K562 (cell line): Measurements from ENCODE around the gene NOS1. TPM values are rescaled to one million over a fixed set of nuclear protein-coding genes. Genes with fewer than 3 reads are reported as not detected.

Source experiments
- ATAC-seq: fragments of 200-7000 bp; cut with Tn5 transposase; 3 replicates; pipeline ENCODE4 v1.9.1; 2020; ENCODE audit warnings: moderate library complexity
- BruUV-seq: library from RNA; stranded (reverse); fragments of 400-500 nt; replicated peaks from 2 replicates; lab custom pipeline; 2021; lab: Mats Ljungman, UMichigan
- CTCF ChIA-PET: fragments of 300-600 bp; formaldehyde crosslinking; extraction: SDS; loops from one replicate; lab custom pipeline; 2021; ENCODE audit warnings: low intra/inter-chr PET ratio; lab: Yijun Ruan, JAX
- POLR2A ChIA-PET: fragments of 300-600, 350-650 bp; sonication (Branson Sonifier 250); formaldehyde crosslinking; extraction: SDS; loops from one replicate; lab custom pipeline; 2021; ENCODE audit warnings: antibody characterized with exemption, inconsistent platforms; lab: Yijun Ruan, JAX
- DNase-seq, 4 experiments: peaks; one replicate each; pipeline versions ENCODE4 v3.0.0 to v3.0.0-alpha.2; 2011 to 2018; ENCODE audit warnings: low spot score in 3 of 4, mixed read lengths in 3 of 4; ENCODE audit errors: extremely low read depth in 1 of 4
- FAIRE-seq: peaks from 2 replicates; lab custom pipeline; 2011; peaks lifted over from hg19 to GRCh38; lab: Jason Lieb, UNC
- H2AFZ ChIP-seq: 2 replicates; pipeline ENCODE4 v1.6.0; 2011; ENCODE audit warnings: low read depth, low read length, control low read depth, inconsistent platforms
- H3K27ac ChIP-seq: fragments of 200-600 bp; 3 replicates; pipeline ENCODE4 v1.8.0; 2011; ENCODE audit warnings: low read depth, mild to moderate bottlenecking, control low read depth, inconsistent platforms, low read length, moderate library complexity, mixed read lengths; ENCODE audit errors: extremely low read depth
- H3K27me3 ChIP-seq, 2 experiments: fragments of 300-600 bp in 1 of 2; 2 replicates in 1 of 2; 3 replicates in 1 of 2; pipeline versions ENCODE4 v1.6.0 to v1.8.0; 2011; ENCODE audit warnings: inconsistent platforms in 2 of 2, low read length in 2 of 2, mild to moderate bottlenecking in 1 of 2, mixed read lengths in 1 of 2, moderate library complexity in 1 of 2; ENCODE audit not compliant: control insufficient read depth in 2 of 2, insufficient read depth in 2 of 2
- H3K36me3 ChIP-seq: fragments of 300-600 bp; 3 replicates; pipeline ENCODE4 v1.8.0; 2011; ENCODE audit warnings: mild to moderate bottlenecking, low read length, inconsistent platforms; ENCODE audit not compliant: control insufficient read depth, insufficient read depth
- H3K4me1 ChIP-seq, 2 experiments: fragments of 200-600 bp in 1 of 2; replicated peaks in 1 of 2; 2 replicates in 1 of 2; 3 replicates in 1 of 2; pipeline versions ENCODE4 v1.5.1 to v1.8.0; 2011; ENCODE audit warnings: inconsistent platforms in 2 of 2, low read length in 2 of 2, mild to moderate bottlenecking in 1 of 2, mixed read lengths in 1 of 2, moderate library complexity in 1 of 2; ENCODE audit not compliant: control insufficient read depth in 2 of 2, insufficient read depth in 2 of 2
- H3K4me2 ChIP-seq: 2 replicates; pipeline ENCODE4 v1.6.1; 2011; ENCODE audit warnings: low read length, control low read depth, inconsistent platforms, mixed read lengths; ENCODE audit not compliant: insufficient read depth
- H3K4me3 ChIP-seq: fragments of 200-600 bp; sonication (generic), shearing (Covaris generic); 2 replicates; pipeline ENCODE4 v1.5.1; 2016; ENCODE audit warnings: control low read depth, inconsistent platforms
- H3K79me2 ChIP-seq: fragments of 200-600 bp; 3 replicates; pipeline ENCODE4 v1.8.0; 2011; ENCODE audit warnings: low read length, inconsistent platforms; ENCODE audit not compliant: control insufficient read depth, insufficient read depth
- H3K9ac ChIP-seq, 2 experiments: 2 replicates each; pipeline versions ENCODE4 v1.6.0 to v1.6.1; 2011; ENCODE audit warnings: low read depth in 2 of 2, low read length in 2 of 2, control low read depth in 1 of 2, inconsistent platforms in 1 of 2, mild to moderate bottlenecking in 1 of 2, mixed read lengths in 1 of 2; ENCODE audit not compliant: insufficient read depth in 1 of 2
- H3K9me1 ChIP-seq: one replicate; pipeline ENCODE4 v1.6.0; 2011; ENCODE audit warnings: inconsistent platforms, mild to moderate bottlenecking, low read length, moderate library complexity; ENCODE audit not compliant: control insufficient read depth, insufficient read depth
- H3K9me3 ChIP-seq: replicated peaks from 2 replicates; pipeline ENCODE4 v1.5.1; 2011; ENCODE audit warnings: low read depth, low read length, inconsistent platforms; ENCODE audit not compliant: control insufficient read depth, insufficient read depth
- H4K20me1 ChIP-seq: replicated peaks from 2 replicates; pipeline ENCODE4 v1.6.1; 2011; ENCODE audit warnings: low read length, inconsistent platforms, mixed read lengths; ENCODE audit not compliant: control insufficient read depth, insufficient read depth
- ARID2 ChIP-seq: fragments of 450-650 bp; IDR thresholded peaks from 2 replicates; pipeline ENCODE4 v1.6.1; 2017; ENCODE audit warnings: antibody characterized with exemption, mild to moderate bottlenecking
- BHLHE40 ChIP-seq: IDR thresholded peaks from 2 replicates; pipeline ENCODE4 v1.6.1; 2011; ENCODE audit warnings: low read length, improper control_type of control experiment
- CCNT2 ChIP-seq: IDR thresholded peaks from 2 replicates; pipeline ENCODE4 v1.6.1; 2011; ENCODE audit warnings: borderline replicate concordance, low read depth, mild to moderate bottlenecking, moderate library complexity, mixed read lengths, low read length; ENCODE audit not compliant: insufficient read length; ENCODE audit errors: extremely low read depth
- GTF2E2 ChIP-seq: fragments of 200-800 bp; sonication (Bioruptor generic); IDR thresholded peaks from 2 replicates; pipeline ENCODE4 v1.6.1; 2016; ENCODE audit warnings: missing genetic modification characterization, missing compliant biosample characterization
- PHTF2 ChIP-seq: fragments of 250-450 bp; sonication (Bioruptor Pico); IDR thresholded peaks from 2 replicates; pipeline ENCODE4 v1.5.0; 2021; ENCODE audit warnings: mild to moderate bottlenecking
- ZNF280A ChIP-seq: fragments of 450-650 bp; IDR thresholded peaks from 2 replicates; pipeline ENCODE4 v1.6.1; 2018; ENCODE audit warnings: mild to moderate bottlenecking, low read depth; ENCODE audit not compliant: partially characterized antibody
- WGBS: fragments of 100-300 bp; shearing (Covaris generic); methylation state at CpG from one replicate; pipeline ENCODE4 v1.1.6; 2016; ENCODE audit warnings: low coverage, mixed read lengths; ENCODE audit not compliant: insufficient coverage; ENCODE audit errors: missing lambda C conversion rate; 5-methylcytosine and 5-hydroxymethylcytosine counted together
- in situ Hi-C: fragments of 300-500 bp; cut with MboI; formaldehyde crosslinking; loops from 4 replicates; pipeline ENCODE4 v1.15.0; 2018; ENCODE audit warnings: inconsistent platforms, mixed read lengths
- intact Hi-C: fragments of 100-400 bp; cut with micrococcal nuclease; formaldehyde crosslinking; loops from 2 replicates; pipeline ENCODE4 v1.14.2; 2022
- polyA plus RNA-seq, 8 experiments: library from polyadenylated mRNA; depleted of rRNA in 4 of 8; stranded (reverse) in 5 of 8; unstranded in 3 of 8; fragments of >200 nt; fragmentation: Nextera tagmentation in 2 of 8; fragmentation: Illumina TruSeq in 1 of 8; extraction: Ambion mirVana in 2 of 8; extraction: Trizol in 1 of 8; gene quantifications; 2 replicates each; pipeline versions ENCODE4 v1.2.1 to v1.2.3, GENCODE V29; 2011 to 2014; ENCODE audit warnings: inconsistent platforms in 1 of 8, missing spikeins in 1 of 8
- total RNA-seq, 7 experiments: library from RNA; depleted of rRNA in 6 of 7; stranded (reverse); fragments of >200 nt in 6 of 7; fragmentation: Illumina TruSeq in 2 of 7; extraction: Trizol in 2 of 7; gene quantifications; 2 replicates each; pipeline versions ENCODE4 v1.2.1 to v1.2.3, GENCODE V29; 2011 to 2021; ENCODE audit warnings: low replicate concordance in 1 of 7

NOS1 gene
- total and polyA plus RNA-seq, 9 of the 15 experiments (the other 6 are each of a cell fraction or from before 2014, with no cell fraction given) = not detected

DNA sequence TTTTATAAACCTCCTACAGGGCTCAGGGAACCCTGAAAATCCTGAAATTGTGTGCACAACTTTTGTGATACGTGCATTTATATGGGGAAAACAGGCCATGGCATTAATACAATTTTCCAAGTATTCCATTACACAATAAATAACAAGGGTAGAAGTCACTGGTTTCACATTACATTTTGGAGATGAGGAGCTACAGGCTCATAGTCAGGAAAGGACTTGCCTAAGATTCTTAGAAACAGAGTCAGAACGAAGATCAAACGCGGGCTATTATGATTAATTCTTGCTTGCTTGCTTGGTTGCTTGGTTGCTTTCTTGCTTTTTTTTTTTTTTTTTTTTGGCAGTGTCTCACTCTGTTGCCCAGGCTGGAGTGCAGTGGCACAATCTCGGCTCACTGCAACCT lies 16.7 kb downstream of the NOS1 start:
- Histone ChIP-seq H3K9ac (no peak overlapping the region), H3K4me3 (no peak overlapping the region), H4K20me1 (no peaks in the 10 kb centered on the region), H3K36me3 (no peaks in the 10 kb centered on the region), H2AFZ (no peak overlapping the region), H3K9me1 (no peaks in the 10 kb centered on the region), H3K4me1 (no peaks in the 10 kb centered on the region), H3K9me3 (no peaks in the 10 kb centered on the region), H3K4me2 (no peak overlapping the region), H3K27ac (no peak overlapping the region), H3K27me3 (peaks cover 2 to 8% of the 10 kb centered on the region in 2 experiments; a peak in 2 of 5 replicates)
- intact Hi-C loops (no loop called here), in situ Hi-C loops (no loop called here)
- FAIRE-seq (no peak), ATAC-seq (no peak), DNase-seq (no peak)
- 0% methylated on average over 4 of the region's 5 CpGs for WGBS
- ChIA-PET CTCF (no interaction called here), POLR2A (no interaction called here)
- no TSS peak for BruUV-seq
- TF ChIP-seq ZNF280A (no peak), ARID2 (no peak), PHTF2 (no peak), BHLHE40 (no peak), CCNT2 (no peak), GTF2E2 (tag) (no peak)
- TF ChIP-seq, all 486 proteins: peak for 0
- no peaks in the 10 kb centered on the region for H3K79me2 ChIP-seq
